Transverse colon (tissue), 4 donors: ENCODE measurements around the gene TNNC1. TPM values are rescaled to one million over a fixed set of nuclear protein-coding genes. Genes with fewer than 3 reads are reported as not detected.

ENCODE experiments used
- DNase-seq: peaks from one replicate; pipeline ENCODE4 v3.0.0-alpha.2; 2019
- H3K27ac ChIP-seq, 4 donors: fragments of 200-600 bp; sonication (generic); 2 replicates each; pipeline ENCODE4 v1.5.1; 2016 to 2018; ENCODE audit warnings: inconsistent platforms in 4 of 4
- H3K27me3 ChIP-seq: fragments of 200-600 bp; sonication (generic); 2 replicates; pipeline ENCODE4 v1.5.1; 2017; ENCODE audit warnings: inconsistent platforms
- H3K36me3 ChIP-seq, 4 donors: fragments of 200-600 bp; sonication (generic); 2 replicates each; pipeline ENCODE4 v1.5.1; 2017 to 2019; ENCODE audit warnings: inconsistent platforms in 4 of 4
- H3K4me1 ChIP-seq, 4 donors: fragments of 200-600 bp; sonication (generic); 2 replicates each; pipeline ENCODE4 v1.5.1; 2017 to 2020; ENCODE audit warnings: inconsistent platforms in 4 of 4
- H3K4me3 ChIP-seq, 4 donors: fragments of 200-600 bp; sonication (generic); 1 replicate in 1 of 4; 2 replicates in 3 of 4; pipeline versions ENCODE4 v1.5.1 to v1.6.1; 2017 to 2019; ENCODE audit warnings: inconsistent platforms in 4 of 4
- H3K9me3 ChIP-seq, 2 donors: fragments of 200-600 bp; sonication (generic); 2 replicates each; pipeline ENCODE4 v1.5.1; 2017 to 2019; ENCODE audit warnings: inconsistent platforms in 2 of 2
- EP300 ChIP-seq: sonication (generic); formaldehyde crosslinking; IDR thresholded peaks from one replicate; pipeline ENCODE4 v1.6.1; 2017; ENCODE audit warnings: antibody characterized with exemption, low read depth
- POLR2A ChIP-seq: fragments of 450-650 bp; IDR thresholded peaks from one replicate; pipeline ENCODE4 v1.6.1; 2016; ENCODE audit warnings: antibody characterized with exemption, mild to moderate bottlenecking, moderate library complexity
- POLR2AphosphoS5 ChIP-seq, 3 donors: sonication (generic); formaldehyde crosslinking; IDR thresholded peaks; one replicate each; pipeline ENCODE4 v1.6.1; 2016; ENCODE audit warnings: antibody characterized with exemption in 3 of 3
- WGBS, 2 donors: methylation state at CpG; one replicate each; pipeline ENCODE4 v1.1.5; 2018; ENCODE audit warnings: low coverage in 1 of 2; 5-methylcytosine and 5-hydroxymethylcytosine counted together
- in situ Hi-C, 4 donors: fragments of 200-750 bp; cut with MboI; loops; one replicate each; pipeline versions ENCODE4 v1.15.0 to v1.15.1; 2017; ENCODE audit warnings: low sequenced_read_pairs in 3 of 4, low pct_ligation_motif_present in 1 of 4, low pct_unique_long_range_greater_than_20kb in 1 of 4
- intact Hi-C: fragments of 100-400 bp; cut with DNase I; formaldehyde crosslinking; loops from one replicate; pipeline ENCODE4 v1.15.1; 2023; ENCODE audit warnings: low total_unique reads
- total RNA-seq, 4 donors: library from RNA; depleted of rRNA; stranded (reverse); fragments of >200 nt; gene quantifications; one replicate each; pipeline ENCODE4 v1.1.0, GENCODE V29; 2016
- TF ChIP-seq, protein P1 (sequence below), 5 experiments: fragments of 200-600 bp in 3 of 5; fragments of 450-650 bp in 2 of 5; sonication (generic) in 3 of 5; IDR thresholded peaks; 1 replicate in 2 of 5; 2 replicates in 3 of 5; pipeline ENCODE4 v1.5.1; 2016 to 2017; ENCODE audit warnings: antibody characterized with exemption in 5 of 5, inconsistent platforms in 3 of 5, mild to moderate bottlenecking in 2 of 5, moderate library complexity in 1 of 5

Gene TNNC1
- total RNA-seq, 4 donors from 2014 or later, result 7.1 to 10.4 TPM; not detected in 2

DNA sequence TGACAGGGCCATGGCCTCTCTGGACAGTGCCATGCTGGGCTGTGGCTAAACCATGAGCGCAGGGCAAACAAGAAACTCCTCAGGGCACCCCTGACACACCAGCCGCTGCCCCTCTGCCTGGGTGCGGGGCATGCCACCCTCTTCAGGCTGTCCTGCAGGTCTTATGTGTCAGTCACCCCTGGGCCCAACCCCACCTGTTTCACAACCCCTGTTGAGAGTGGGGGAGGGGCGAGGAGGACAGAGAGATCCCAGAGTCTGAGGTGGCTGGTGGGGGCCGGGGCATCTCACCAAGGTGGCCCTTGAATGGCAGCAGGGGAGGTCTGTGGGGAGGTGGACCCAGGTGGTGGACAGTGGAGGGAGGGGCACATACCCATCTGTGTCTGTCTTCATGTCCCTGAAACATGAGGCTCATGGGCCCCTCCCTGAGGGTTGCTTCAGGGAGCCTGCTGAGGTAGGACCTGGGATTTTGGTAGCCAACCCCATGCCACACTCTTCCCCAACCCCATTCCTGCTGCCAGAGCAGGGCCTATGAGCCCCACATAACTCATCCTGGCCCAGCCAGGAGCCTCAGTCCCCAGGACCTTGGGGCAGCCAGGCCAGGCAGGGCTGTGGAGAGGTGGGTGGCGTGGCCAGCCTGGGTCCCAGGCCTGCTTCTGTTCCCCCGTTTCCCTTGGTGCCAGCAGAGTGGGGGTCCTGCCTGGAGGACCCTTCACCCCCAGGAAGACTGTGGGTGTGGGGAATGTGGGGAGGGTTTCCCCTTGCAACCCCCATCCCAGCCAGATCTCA is 39.6 kb upstream of the TNNC1 start:
- in situ Hi-C loops (no loop called here), intact Hi-C loops (no loop called here)
- no peak for TF ChIP-seq POLR2AphosphoS5 (IDR thresholded peaks at IDR 0.05)
- TF ChIP-seq, protein P1, sequence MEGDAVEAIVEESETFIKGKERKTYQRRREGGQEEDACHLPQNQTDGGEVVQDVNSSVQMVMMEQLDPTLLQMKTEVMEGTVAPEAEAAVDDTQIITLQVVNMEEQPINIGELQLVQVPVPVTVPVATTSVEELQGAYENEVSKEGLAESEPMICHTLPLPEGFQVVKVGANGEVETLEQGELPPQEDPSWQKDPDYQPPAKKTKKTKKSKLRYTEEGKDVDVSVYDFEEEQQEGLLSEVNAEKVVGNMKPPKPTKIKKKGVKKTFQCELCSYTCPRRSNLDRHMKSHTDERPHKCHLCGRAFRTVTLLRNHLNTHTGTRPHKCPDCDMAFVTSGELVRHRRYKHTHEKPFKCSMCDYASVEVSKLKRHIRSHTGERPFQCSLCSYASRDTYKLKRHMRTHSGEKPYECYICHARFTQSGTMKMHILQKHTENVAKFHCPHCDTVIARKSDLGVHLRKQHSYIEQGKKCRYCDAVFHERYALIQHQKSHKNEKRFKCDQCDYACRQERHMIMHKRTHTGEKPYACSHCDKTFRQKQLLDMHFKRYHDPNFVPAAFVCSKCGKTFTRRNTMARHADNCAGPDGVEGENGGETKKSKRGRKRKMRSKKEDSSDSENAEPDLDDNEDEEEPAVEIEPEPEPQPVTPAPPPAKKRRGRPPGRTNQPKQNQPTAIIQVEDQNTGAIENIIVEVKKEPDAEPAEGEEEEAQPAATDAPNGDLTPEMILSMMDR (IDR thresholded peaks at IDR 0.05), result no peak
- no peak for TF ChIP-seq POLR2A
- TF ChIP-seq EP300, result no peak
- 93% methylated on average over 7 of the region's 7 CpGs; no CpG with 5 or more reads in 1 of the 2 donors for WGBS, 2 donors
- H3K9me3 ChIP-seq, result no peaks in the 10 kb centered on the region
- DNase-seq, result no peak
- peak overlapping the region in 1 of 4 donors; percentile 8 for H3K27ac ChIP-seq
- no peaks in the 10 kb centered on the region for H3K27me3 ChIP-seq
- peaks cover 0 to 6% (median 0%) of the 10 kb centered on the region in 4 donors for H3K4me1 ChIP-seq
- no peak overlapping the region for H3K4me3 ChIP-seq
- H3K36me3 ChIP-seq, result peaks cover 0 to 31% (median 15%) of the 10 kb centered on the region in 4 donors

DNA sequence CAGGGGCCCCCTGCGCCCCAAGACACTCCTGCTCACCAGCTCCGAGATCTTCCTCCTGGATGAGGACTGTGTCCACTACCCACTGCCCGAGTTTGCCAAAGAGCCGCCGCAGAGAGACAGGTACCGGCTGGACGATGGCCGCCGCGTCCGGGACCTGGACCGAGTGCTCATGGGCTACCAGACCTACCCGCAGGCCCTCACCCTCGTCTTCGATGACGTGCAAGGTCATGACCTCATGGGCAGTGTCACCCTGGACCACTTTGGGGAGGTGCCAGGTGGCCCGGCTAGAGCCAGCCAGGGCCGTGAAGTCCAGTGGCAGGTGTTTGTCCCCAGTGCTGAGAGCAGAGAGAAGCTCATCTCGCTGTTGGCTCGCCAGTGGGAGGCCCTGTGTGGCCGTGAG is 38.2 kb upstream of the TNNC1 start:
- Histone ChIP-seq H3K27ac (no peak overlapping the region), H3K27me3 (no peaks in the 10 kb centered on the region), H3K4me1 (peaks cover 0 to 3% (median 0%) of the 10 kb centered on the region in 4 donors), H3K4me3 (no peak overlapping the region), H3K36me3 (peaks cover 0 to 37% (median 18%) of the 10 kb centered on the region in 4 donors), H3K9me3 (no peaks in the 10 kb centered on the region)
- intact Hi-C loops, result no loop called here
- 92% methylated on average over 18 of the region's 21 CpGs; no CpG with 5 or more reads in 1 of the 2 donors for WGBS, 2 donors
- TF ChIP-seq, protein P1 (IDR thresholded peaks at IDR 0.05), result no peak
- TF ChIP-seq POLR2A, result no peak
- TF ChIP-seq POLR2AphosphoS5 (IDR thresholded peaks at IDR 0.05), result no peak
- TF ChIP-seq EP300, result no peak
- in situ Hi-C loops, result no loop called here
- no peak for DNase-seq

DNA sequence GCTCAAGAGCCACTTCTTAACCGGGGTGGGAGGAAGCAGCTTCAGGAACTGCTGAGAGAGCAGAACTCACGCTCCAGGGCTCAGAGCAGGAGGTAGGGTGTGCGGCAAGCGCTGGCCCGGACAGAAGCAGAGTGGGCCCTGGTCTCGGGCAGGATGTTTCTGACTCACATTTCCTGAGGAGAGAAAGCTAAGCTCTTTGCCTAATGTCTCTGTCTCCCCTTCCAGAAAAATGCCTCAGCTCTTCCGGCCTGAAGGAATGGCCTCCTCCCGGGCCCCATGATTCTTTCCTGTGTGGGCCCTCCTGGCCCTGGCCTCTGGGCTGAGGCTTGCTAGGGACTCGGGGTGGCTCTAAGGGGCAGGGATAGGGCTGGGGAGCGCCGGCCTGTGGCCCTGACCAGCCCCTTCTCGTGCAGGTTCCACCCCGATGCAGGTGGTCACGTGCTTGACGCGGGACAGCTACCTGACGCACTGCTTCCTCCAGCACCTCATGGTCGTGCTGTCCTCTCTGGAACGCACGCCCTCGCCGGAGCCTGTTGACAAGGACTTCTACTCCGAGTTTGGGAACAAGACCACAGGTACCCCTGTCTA is 37.2 kb upstream of the TNNC1 start:
- H3K4me3 ChIP-seq, result no peak overlapping the region
- H3K36me3 ChIP-seq, result peaks cover 0 to 41% (median 18%) of the 10 kb centered on the region in 4 donors
- H3K27ac ChIP-seq, result peak overlapping the region; percentile 53 to 59 (median 57)
- DNase-seq, result peak; percentile 33
- intact Hi-C loops, result no loop called here
- in situ Hi-C loops, result no loop called here
- TF ChIP-seq EP300, result no peak
- TF ChIP-seq POLR2A, result no peak
- TF ChIP-seq POLR2AphosphoS5 (IDR thresholded peaks at IDR 0.05), result no peak
- TF ChIP-seq, protein P1 (IDR thresholded peaks at IDR 0.05), result no peak
- H3K9me3 ChIP-seq, result no peaks in the 10 kb centered on the region
- H3K27me3 ChIP-seq, result no peaks in the 10 kb centered on the region
- peaks cover 0 to 3% (median 0%) of the 10 kb centered on the region in 4 donors for H3K4me1 ChIP-seq
- WGBS, 2 donors, result 91% methylated on average over 23 of the region's 23 CpGs; no CpG with 5 or more reads in 1 of the 2 donors
